ENCODE results near the gene ENTR1. TPM values are rescaled to one million over a fixed set of nuclear protein-coding genes. Genes with fewer than 3 reads are reported as not detected.
"Not testable (repeated sequence)": the region's sequence is repeated elsewhere in the genome, so short reads cannot be mapped to it uniquely, and the experiment has no call there.

Gene ENTR1
- total RNA-seq, 2 donors from 2014 or later: 24.1 to 86.6 TPM

DNA sequence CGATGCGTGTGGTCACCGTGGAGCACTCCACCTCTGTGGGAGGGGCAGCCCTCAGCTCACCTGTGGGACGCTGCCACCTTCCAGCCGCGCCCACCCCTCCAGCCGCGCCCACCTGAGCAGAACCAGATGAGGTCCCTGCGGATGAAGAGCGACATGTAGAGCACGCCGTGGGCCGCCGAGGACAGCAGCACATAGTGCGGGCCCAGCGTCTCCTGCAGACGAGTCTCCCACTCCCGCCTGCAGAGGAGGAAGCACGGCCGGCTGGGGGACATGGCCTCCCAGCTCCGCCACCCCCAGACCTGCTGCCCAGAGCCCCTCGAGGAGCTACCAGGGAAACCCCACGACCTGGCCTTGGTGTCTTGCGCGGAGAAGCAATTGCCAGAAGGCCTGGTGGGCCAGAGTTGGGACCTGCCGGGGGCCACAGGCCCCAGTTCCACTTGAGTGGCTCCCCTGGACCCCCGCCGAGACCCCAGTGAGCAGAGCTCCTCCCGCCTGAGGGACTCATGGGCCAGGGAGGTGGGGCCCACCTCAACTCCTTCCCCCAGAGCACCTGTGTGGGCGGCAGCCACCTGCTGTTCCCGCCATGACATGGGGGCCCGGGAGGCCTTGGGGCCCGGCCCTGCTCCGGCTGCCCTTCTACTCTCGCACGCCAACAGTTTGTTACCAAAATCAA, 22.8 kb upstream of the ENTR1 start:
- Mint-ChIP-seq H3K27ac (no peak overlapping the region), H3K27me3 (no peaks in the 10 kb centered on the region)

DNA sequence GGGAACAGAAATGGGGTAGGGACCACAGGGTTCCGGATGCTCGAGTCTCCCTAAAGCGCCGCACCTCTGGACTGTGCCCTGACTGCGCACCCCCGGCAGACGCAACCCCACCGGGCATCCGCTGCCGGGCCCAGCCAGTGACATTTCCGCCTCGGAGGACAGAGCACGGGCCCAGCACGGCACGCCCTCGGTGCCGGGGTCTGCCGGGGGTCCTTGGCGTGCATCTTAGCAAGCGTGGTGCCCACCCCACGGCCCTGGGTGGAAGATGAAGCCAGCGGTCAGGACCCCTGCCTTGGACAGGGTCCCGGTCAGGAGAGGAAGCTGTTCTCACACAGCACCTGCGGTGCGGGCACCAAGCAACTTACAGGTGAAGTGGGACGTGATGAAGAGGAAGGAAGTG, 22.2 kb upstream of the ENTR1 start:
- no peak overlapping the region for H3K27ac Mint-ChIP-seq

More for the DNA sequence above, 22.8 kb upstream of the ENTR1 start:
- H3K4me3 Mint-ChIP-seq: no peak overlapping the region
- H3K9me3 Mint-ChIP-seq: no peaks in the 10 kb centered on the region
- DNase-seq (ENCODE audit: low spot score): no peak
- H3K36me3 Mint-ChIP-seq: no peaks in the 10 kb centered on the region
- no peak for ATAC-seq
- H3K4me1 Mint-ChIP-seq (ENCODE audit: low read depth in 2 of 2): peaks cover 11 to 17% of the 10 kb centered on the region in 2 donors

GRCh38 chr9:136431782-136432350, 21.5 kb upstream of the ENTR1 start:
- H3K27ac Mint-ChIP-seq: no peak overlapping the region
- DNase-seq (ENCODE audit: low spot score): no peak
- no peak for ATAC-seq

More for the DNA sequence above, 22.2 kb upstream of the ENTR1 start:
- DNase-seq (ENCODE audit: low spot score) (no peak), ATAC-seq (no peak)
- Mint-ChIP-seq H3K36me3 (no peaks in the 10 kb centered on the region), H3K4me1 (ENCODE audit: low read depth in 2 of 2) (peaks cover 11 to 15% of the 10 kb centered on the region in 2 donors), H3K4me3 (no peak overlapping the region), H3K27me3 (no peaks in the 10 kb centered on the region), H3K9me3 (no peaks in the 10 kb centered on the region)

GRCh38 chr9:136430588-136431234, 20.3 kb upstream of the ENTR1 start:
- ATAC-seq (no peak), DNase-seq (ENCODE audit: low spot score) (no peak)
- no peaks in the 10 kb centered on the region for H3K27me3 Mint-ChIP-seq
- no peaks in the 10 kb centered on the region for H3K9me3 Mint-ChIP-seq
- H3K36me3 Mint-ChIP-seq: no peaks in the 10 kb centered on the region
- H3K4me1 Mint-ChIP-seq (ENCODE audit: low read depth in 2 of 2): peaks cover 0 to 3% of the 10 kb centered on the region in 2 donors
- H3K4me3 Mint-ChIP-seq: no peak overlapping the region
- no peak overlapping the region for H3K27ac Mint-ChIP-seq

More at GRCh38 chr9:136431782-136432350, 21.5 kb upstream of the ENTR1 start:
- H3K4me1 Mint-ChIP-seq (ENCODE audit: low read depth in 2 of 2): peaks cover 4 to 11% of the 10 kb centered on the region in 2 donors
- no peaks in the 10 kb centered on the region for H3K9me3 Mint-ChIP-seq
- no peaks in the 10 kb centered on the region for H3K27me3 Mint-ChIP-seq
- H3K36me3 Mint-ChIP-seq: no peaks in the 10 kb centered on the region
- no peak overlapping the region for H3K4me3 Mint-ChIP-seq

DNA sequence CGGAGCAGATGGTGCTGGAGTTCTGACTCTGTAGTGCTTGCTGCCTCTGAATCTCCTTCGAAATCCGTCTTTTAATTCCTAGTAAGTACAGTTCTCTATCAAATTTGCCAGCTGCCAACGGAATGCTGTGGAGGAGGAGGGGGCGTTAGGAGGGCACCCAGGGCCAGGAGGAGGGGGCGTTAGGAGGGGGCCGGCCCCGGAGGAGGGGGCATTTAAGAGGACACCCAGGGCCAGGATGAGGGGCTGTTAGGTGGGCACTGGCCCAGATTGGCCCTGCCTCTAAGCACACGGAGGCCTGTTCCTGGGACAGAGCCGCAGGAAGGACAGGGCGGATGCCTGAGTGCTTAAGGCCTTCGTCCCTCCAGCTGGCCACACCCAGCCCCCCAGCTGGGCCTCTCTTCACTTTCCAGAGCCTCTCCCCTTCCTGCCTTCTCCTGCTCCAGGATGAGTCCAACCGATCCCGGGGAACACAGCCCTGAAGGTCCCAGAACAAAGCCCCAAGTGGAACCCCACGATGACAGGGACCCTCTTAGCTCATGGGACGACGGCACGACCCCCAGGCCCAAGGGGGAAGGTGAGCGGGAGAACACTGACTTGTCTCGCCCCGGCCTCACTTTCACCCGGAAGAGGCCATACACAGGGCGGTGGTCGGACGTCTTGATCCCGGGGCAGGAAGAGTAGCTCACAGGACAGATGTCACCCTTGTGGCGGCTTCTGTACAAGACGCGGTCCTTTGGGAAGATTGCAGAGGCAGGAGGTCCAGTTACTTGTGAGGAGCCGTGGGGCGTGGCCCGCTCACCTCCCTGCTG, 19.5 kb upstream of the ENTR1 start:
- Mint-ChIP-seq H3K27ac (no peak overlapping the region), H3K36me3 (no peaks in the 10 kb centered on the region), H3K4me1 (ENCODE audit: low read depth in 2 of 2) (peaks cover 0 to 3% of the 10 kb centered on the region in 2 donors), H3K4me3 (no peak overlapping the region), H3K27me3 (no peaks in the 10 kb centered on the region), H3K9me3 (no peaks in the 10 kb centered on the region)
- no peak for ATAC-seq
- no peak for DNase-seq (ENCODE audit: low spot score)

GRCh38 chr9:136429075-136429628, 18.7 kb upstream of the ENTR1 start:
- Mint-ChIP-seq H3K36me3 (no peaks in the 10 kb centered on the region), H3K4me1 (ENCODE audit: low read depth in 2 of 2) (peaks cover 0 to 3% of the 10 kb centered on the region in 2 donors), H3K27me3 (no peaks in the 10 kb centered on the region), H3K9me3 (no peaks in the 10 kb centered on the region), H3K27ac (no peak overlapping the region), H3K4me3 (no peak overlapping the region)
- no peak for DNase-seq (ENCODE audit: low spot score)
- peak in 1 of 2 donors; percentile 18 for ATAC-seq

DNA sequence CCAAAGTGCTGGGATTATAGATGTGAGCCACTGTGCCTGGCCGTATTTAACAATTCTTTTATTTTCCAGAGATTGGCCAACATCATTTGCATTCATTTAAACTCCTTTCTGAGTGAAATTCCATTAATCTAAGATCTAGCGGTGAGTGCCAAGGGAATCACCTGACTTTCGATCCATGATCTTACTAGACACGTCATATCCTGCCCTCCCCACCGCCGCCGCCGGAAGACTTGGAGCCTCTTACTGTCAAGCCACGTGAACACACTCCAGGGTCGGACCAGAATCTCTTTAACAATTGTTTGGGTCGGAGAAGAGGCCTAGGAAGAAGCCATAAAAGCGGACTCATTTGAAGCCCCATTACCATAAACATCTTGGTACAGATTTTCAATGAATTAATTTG, 16.4 kb upstream of the ENTR1 start:
- no peak for ATAC-seq
- Mint-ChIP-seq H3K27me3 (no peaks in the 10 kb centered on the region), H3K27ac (no peak overlapping the region), H3K4me1 (ENCODE audit: low read depth in 2 of 2) (no peaks in the 10 kb centered on the region), H3K9me3 (no peaks in the 10 kb centered on the region), H3K36me3 (no peaks in the 10 kb centered on the region), H3K4me3 (no peak overlapping the region)
- DNase-seq (ENCODE audit: low spot score): no peak

DNA sequence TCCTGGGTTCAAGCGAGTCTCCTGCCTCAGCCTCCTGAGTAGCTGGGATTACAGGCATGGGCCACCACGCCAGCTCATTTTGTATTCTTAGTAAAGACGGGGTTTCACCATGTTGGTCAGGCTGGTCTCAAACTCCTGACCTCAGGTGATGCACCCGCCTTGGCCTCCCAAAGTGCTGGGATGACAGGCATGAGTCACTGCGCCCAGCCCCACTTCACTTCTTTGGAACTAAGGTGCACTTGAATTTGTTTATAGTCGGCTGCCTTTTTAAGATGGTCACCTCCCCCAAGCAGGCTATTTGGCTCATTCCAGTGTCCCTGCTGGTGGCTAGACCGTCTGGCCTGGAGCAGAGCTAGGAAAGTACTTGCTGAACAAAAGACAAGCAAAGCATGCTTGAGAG, 15.0 kb upstream of the ENTR1 start:
- H3K27ac Mint-ChIP-seq; ATAC-seq; DNase-seq (ENCODE audit: low spot score); H3K4me1 Mint-ChIP-seq (ENCODE audit: low read depth in 2 of 2); H3K36me3 Mint-ChIP-seq; H3K9me3 Mint-ChIP-seq; H3K27me3 Mint-ChIP-seq; H3K4me3 Mint-ChIP-seq: not testable (repeated sequence)

DNA sequence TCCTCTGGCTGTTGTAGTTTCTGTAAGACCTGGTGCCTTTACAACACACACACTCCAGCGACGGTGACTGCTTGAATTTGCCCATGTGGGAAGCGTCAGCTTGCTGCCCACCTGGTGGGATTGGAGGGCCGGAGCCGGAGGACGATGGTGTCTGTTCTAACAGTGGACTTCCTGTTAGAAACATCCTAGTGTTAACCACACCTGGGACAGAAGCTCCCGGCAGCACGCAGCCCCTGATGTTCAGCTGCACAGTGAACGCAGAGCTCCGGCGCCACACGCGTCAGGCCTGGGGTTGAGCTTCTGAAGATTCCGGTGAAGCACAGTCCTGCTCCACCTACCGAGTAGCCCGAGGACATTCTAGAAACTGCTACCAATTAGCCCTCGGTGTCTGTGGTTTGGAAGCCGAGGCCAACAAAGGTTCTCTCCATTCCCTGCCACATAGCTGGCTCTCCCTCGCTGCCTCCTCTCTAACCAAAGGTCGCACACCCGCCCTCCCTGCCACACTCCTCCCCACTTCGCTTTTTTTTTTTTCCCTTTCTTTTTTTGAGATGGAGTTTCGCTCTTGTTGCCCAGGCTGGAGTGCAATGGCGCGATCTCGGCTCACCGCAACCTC, 14.4 kb upstream of the ENTR1 start:
- H3K9me3 Mint-ChIP-seq: no peaks in the 10 kb centered on the region
- DNase-seq (ENCODE audit: low spot score) (no peak), ATAC-seq (no peak)
- no peak overlapping the region for H3K4me3 Mint-ChIP-seq
- H3K27ac Mint-ChIP-seq: no peak overlapping the region
- H3K4me1 Mint-ChIP-seq (ENCODE audit: low read depth in 2 of 2): no peaks in the 10 kb centered on the region
- H3K36me3 Mint-ChIP-seq: no peaks in the 10 kb centered on the region
- H3K27me3 Mint-ChIP-seq: no peaks in the 10 kb centered on the region

DNA sequence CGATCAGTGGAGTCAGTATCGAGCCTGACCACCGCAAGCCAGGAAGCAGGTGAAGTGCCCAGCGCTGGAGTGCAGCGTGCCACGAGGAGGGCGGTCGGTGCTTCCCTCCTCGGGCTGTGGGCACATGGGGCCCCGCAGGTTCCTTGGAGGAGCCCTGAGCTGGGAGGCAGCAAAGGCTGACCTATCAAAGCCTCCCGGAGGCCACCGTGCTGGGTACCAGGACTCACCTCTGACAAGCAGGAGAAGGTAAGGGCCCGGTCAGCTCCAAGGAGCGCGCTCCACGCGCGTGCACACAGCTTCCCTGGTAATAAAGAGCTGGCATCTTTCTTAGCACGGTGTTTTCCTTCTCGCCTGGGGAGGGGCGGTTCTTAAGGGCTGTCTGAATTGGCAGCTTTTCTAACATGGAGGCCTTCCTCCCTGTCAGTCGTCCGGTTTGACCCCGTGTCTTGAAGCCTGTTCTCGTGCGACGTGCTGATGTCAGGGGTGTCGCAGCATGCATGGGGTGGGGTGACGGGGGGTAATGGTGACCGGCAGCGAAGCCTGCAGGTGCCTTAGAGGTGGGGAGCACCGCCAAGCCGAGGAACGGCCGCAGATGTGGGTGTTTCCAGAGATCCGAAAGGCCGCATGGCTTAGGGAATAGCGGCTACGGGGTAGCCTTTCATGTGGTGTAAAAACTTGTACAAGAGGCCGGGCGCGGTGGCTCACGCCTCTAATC, 13.2 kb upstream of the ENTR1 start:
- H3K36me3 Mint-ChIP-seq: no peaks in the 10 kb centered on the region
- no peaks in the 10 kb centered on the region for H3K27me3 Mint-ChIP-seq
- H3K27ac Mint-ChIP-seq: no peak overlapping the region
- no peaks in the 10 kb centered on the region for H3K4me1 Mint-ChIP-seq (ENCODE audit: low read depth in 2 of 2)
- ATAC-seq (no peak), DNase-seq (ENCODE audit: low spot score) (no peak)
- H3K9me3 Mint-ChIP-seq: no peaks in the 10 kb centered on the region
- H3K4me3 Mint-ChIP-seq: no peak overlapping the region

DNA sequence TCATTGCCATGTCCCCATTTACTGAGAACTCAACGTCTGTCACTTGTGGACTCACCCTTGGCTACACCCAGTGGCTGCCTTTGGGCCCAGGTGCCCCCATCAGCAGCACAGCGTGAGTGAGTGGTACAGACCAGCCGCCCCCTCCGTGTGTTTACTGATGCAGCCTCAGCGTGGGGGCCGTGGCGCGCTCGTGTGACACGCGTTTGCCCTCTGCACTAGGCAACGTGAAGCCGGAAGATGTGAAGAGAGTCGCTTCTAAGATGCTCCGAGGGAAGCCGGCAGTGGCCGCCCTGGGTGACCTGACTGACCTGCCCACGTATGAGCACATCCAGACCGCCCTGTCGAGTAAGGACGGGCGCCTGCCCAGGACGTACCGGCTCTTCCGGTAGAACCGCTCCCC, 12.5 kb upstream of the ENTR1 start:
- peak in 1 of 2 donors; percentile 34 for ATAC-seq
- Mint-ChIP-seq H3K27ac (no peak overlapping the region), H3K27me3 (no peaks in the 10 kb centered on the region), H3K9me3 (no peaks in the 10 kb centered on the region), H3K4me1 (ENCODE audit: low read depth in 2 of 2) (no peaks in the 10 kb centered on the region), H3K4me3 (no peak overlapping the region), H3K36me3 (no peaks in the 10 kb centered on the region)
- DNase-seq (ENCODE audit: low spot score): no peak

GRCh38 chr9:136421791-136422190, 11.4 kb upstream of the ENTR1 start:
- H3K4me3 Mint-ChIP-seq: no peak overlapping the region
- DNase-seq (ENCODE audit: low spot score) (no peak), ATAC-seq (no peak)
- H3K9me3 Mint-ChIP-seq: no peaks in the 10 kb centered on the region
- H3K36me3 Mint-ChIP-seq: peaks cover 1% of the 10 kb centered on the region
- no peaks in the 10 kb centered on the region for H3K27me3 Mint-ChIP-seq
- no peak overlapping the region for H3K27ac Mint-ChIP-seq
- H3K4me1 Mint-ChIP-seq (ENCODE audit: low read depth in 2 of 2): no peaks in the 10 kb centered on the region

DNA sequence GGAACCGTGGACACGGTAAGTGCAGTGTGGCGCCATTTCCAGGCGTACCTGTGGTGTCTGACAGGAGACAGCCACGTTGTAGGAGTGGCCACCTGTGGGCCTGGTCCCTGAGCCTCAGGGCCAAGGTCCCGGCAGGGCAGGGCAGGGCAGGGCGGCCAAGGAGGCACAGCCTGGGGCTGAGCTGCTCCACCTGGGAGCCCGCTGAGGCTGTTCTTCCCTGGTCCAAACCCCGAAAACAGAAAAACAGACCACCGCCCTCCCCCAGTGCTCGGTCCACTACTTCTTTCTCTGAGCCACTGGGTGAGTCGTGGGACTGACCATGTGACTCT, 8.6 kb upstream of the ENTR1 start:
- Mint-ChIP-seq H3K27ac (no peak overlapping the region), H3K27me3 (no peaks in the 10 kb centered on the region), H3K4me3 (no peak overlapping the region), H3K4me1 (ENCODE audit: low read depth in 2 of 2) (no peaks in the 10 kb centered on the region), H3K9me3 (no peaks in the 10 kb centered on the region), H3K36me3 (peaks cover 5% of the 10 kb centered on the region)
- ATAC-seq: no peak
- no peak for DNase-seq (ENCODE audit: low spot score)
